NCI-H2081 (cell line): ENCODE measurements around the gene AHRR.
A peak's percentile ranks its signal among the peaks of the same experiment; 100 is the strongest.
"Not testable (repeated sequence)": the region's sequence is repeated elsewhere in the genome, so short reads cannot be mapped to it uniquely, and the experiment has no call there.

Source experiments
- DNase-seq, 2 experiments: peaks; one replicate each; lab custom pipeline; 2025; lab: John Stamatoyannopoulos, UW

Gene AHRR

GRCh38 chr5:367358-368130, 46.0 kb downstream of the AHRR start:
- no peak for DNase-seq

- no peak for DNase-seq
Observed at GRCh38 chr5:368183-369084, 46.9 kb downstream of the AHRR start.

GRCh38 chr5:369151-369868, 47.8 kb downstream of the AHRR start:
- no peak for DNase-seq

GRCh38 chr5:369869-370236, 48.3 kb downstream of the AHRR start:
- not testable (repeated sequence) for DNase-seq

- no peak for DNase-seq
Observed at GRCh38 chr5:370311-370958, 48.9 kb downstream of the AHRR start.

GRCh38 chr5:370959-371810, 49.7 kb downstream of the AHRR start:
- DNase-seq, result peak; percentile 39 to 77

GRCh38 chr5:371811-372555, 50.5 kb downstream of the AHRR start:
- peak; percentile 43 to 69 for DNase-seq

GRCh38 chr5:372556-372995, 51.1 kb downstream of the AHRR start:
- DNase-seq, result no peak

GRCh38 chr5:372996-373709, 51.6 kb downstream of the AHRR start:
- peak; percentile 89 to 93 for DNase-seq

- peak; percentile 96 to 98 for DNase-seq
Observed at GRCh38 chr5:373710-374602, 52.4 kb downstream of the AHRR start.

GRCh38 chr5:374631-375335, 53.3 kb downstream of the AHRR start:
- DNase-seq, result peak in 1 of 2 experiments; percentile 33

- no peak for DNase-seq
Observed at GRCh38 chr5:375336-375920, 53.9 kb downstream of the AHRR start.

- DNase-seq, result no peak
Observed at GRCh38 chr5:375921-376798, 54.6 kb downstream of the AHRR start.

- no peak for DNase-seq
Observed at GRCh38 chr5:376799-377325, 55.3 kb downstream of the AHRR start.

GRCh38 chr5:377326-377981, 55.9 kb downstream of the AHRR start:
- DNase-seq, result no peak
